Liver (tissue), 9 donors: Measurements from ENCODE around the gene TTLL5. TPM values are rescaled to one million over a fixed set of nuclear protein-coding genes. Genes with fewer than 3 reads are reported as not detected.

Experiments used
- DNase-seq: peaks from one replicate; pipeline ENCODE4 v3.0.0-alpha.2; 2017; ENCODE audit warnings: low spot score
- H3K27ac ChIP-seq, 2 donors: one replicate each; pipeline ENCODE4 v1.7.0; 2013; ENCODE audit warnings: inconsistent platforms in 2 of 2, low read length in 2 of 2, control low read depth in 1 of 2, low read depth in 1 of 2, mild to moderate bottlenecking in 1 of 2
- H3K27me3 ChIP-seq, 4 donors: one replicate each; pipeline versions ENCODE4 v1.6.1 to v1.7.0; 2013; ENCODE audit warnings: low read length in 3 of 4, inconsistent platforms in 1 of 4, mild to moderate bottlenecking in 1 of 4, moderate library complexity in 1 of 4; ENCODE audit not compliant: control insufficient read depth in 4 of 4, insufficient read depth in 4 of 4
- H3K36me3 ChIP-seq, 4 donors: one replicate each; pipeline versions ENCODE4 v1.6.1 to v1.7.0; 2013; ENCODE audit warnings: low read length in 3 of 4, mild to moderate bottlenecking in 3 of 4, low read depth in 1 of 4, moderate library complexity in 1 of 4; ENCODE audit not compliant: control insufficient read depth in 4 of 4, insufficient read depth in 3 of 4
- H3K4me1 ChIP-seq, 4 donors: one replicate each; pipeline versions ENCODE4 v1.6.1 to v1.7.0; 2013; ENCODE audit warnings: low read length in 3 of 4, mild to moderate bottlenecking in 3 of 4, moderate library complexity in 1 of 4; ENCODE audit not compliant: control insufficient read depth in 4 of 4, insufficient read depth in 4 of 4
- H3K4me3 ChIP-seq, 3 donors: one replicate each; pipeline versions ENCODE4 v1.6.1 to v1.7.0; 2013; ENCODE audit warnings: low read length in 3 of 3, control low read depth in 1 of 3, low read depth in 1 of 3, mild to moderate bottlenecking in 1 of 3
- H3K9ac ChIP-seq, 2 donors: one replicate each; pipeline ENCODE4 v1.7.0; 2013; ENCODE audit warnings: low read length in 2 of 2, mild to moderate bottlenecking in 2 of 2, moderate library complexity in 2 of 2, control low read depth in 1 of 2, low read depth in 1 of 2
- H3K9me3 ChIP-seq, 4 donors: one replicate each; pipeline versions ENCODE4 v1.6.1 to v1.7.0; 2013; ENCODE audit warnings: low read length in 3 of 4; ENCODE audit not compliant: control insufficient read depth in 4 of 4
- EGR1 ChIP-seq, 2 donors: IDR thresholded peaks; 2 replicates each; pipeline ENCODE4 v1.6.1; 2016 to 2018; ENCODE audit warnings: antibody characterized with exemption in 2 of 2, low read depth in 2 of 2
- FOXA1 ChIP-seq: IDR thresholded peaks from 2 replicates; pipeline ENCODE4 v1.6.1; 2016; ENCODE audit warnings: antibody characterized with exemption
- GABPA ChIP-seq, 2 donors: IDR thresholded peaks in 1 of 2; conservative IDR thresholded peaks in 1 of 2; 2 replicates each; pipeline ENCODE4 v1.6.1; 2016; ENCODE audit warnings: antibody characterized with exemption in 2 of 2, mild to moderate bottlenecking in 1 of 2, moderate library complexity in 1 of 2
- RAD21 ChIP-seq, 2 donors: IDR thresholded peaks; 2 replicates each; pipeline ENCODE4 v1.6.1; 2016; ENCODE audit warnings: antibody characterized with exemption in 2 of 2, mild to moderate bottlenecking in 2 of 2
- RXRA ChIP-seq, 2 donors: IDR thresholded peaks; 2 replicates each; pipeline ENCODE4 v1.6.1; 2017 to 2018; ENCODE audit warnings: antibody characterized with exemption in 2 of 2, mild to moderate bottlenecking in 1 of 2
- TAF1 ChIP-seq: conservative IDR thresholded peaks from 2 replicates; pipeline ENCODE4 v1.6.1; 2016; ENCODE audit warnings: antibody characterized with exemption, mild to moderate bottlenecking
- YY1 ChIP-seq: IDR thresholded peaks from 2 replicates; pipeline ENCODE4 v1.6.1; 2016; ENCODE audit warnings: antibody characterized with exemption, mild to moderate bottlenecking
- WGBS: extraction: QIAGEN DNeasy Blood & Tissue Kit; methylation state at CpG from one replicate; pipeline ENCODE4 v1.1.7; 2013; 5-methylcytosine and 5-hydroxymethylcytosine counted together
- polyA plus RNA-seq, 2 donors: library from polyadenylated mRNA; stranded (reverse) in 1 of 2; unstranded in 1 of 2; fragments of 200-250 nt in 1 of 2; fragments of >200 nt in 1 of 2; fragmentation: Nextera tagmentation in 1 of 2; extraction: Ambion mirVana in 1 of 2; gene quantifications; one replicate each; pipeline versions ENCODE4 v1.2.1 to v1.2.3, GENCODE V29; 2013 to 2015
- total RNA-seq, 2 donors: library from RNA; depleted of rRNA; stranded (reverse); fragments of >200 nt; gene quantifications; one replicate each; pipeline ENCODE4 v1.2.3, GENCODE V29; 2014
- TF ChIP-seq, protein P1 (sequence below): IDR thresholded peaks from 2 replicates; pipeline ENCODE4 v1.6.1; 2016; ENCODE audit warnings: antibody characterized with exemption
- TF ChIP-seq, protein P2 (sequence below): IDR thresholded peaks from 2 replicates; pipeline ENCODE4 v1.6.1; 2016; ENCODE audit warnings: antibody characterized with exemption
- TF ChIP-seq, protein P3 (sequence below): fragments of 150-350 bp; IDR thresholded peaks from 2 replicates; pipeline ENCODE4 v1.5.1; 2017; ENCODE audit warnings: improper control_type of control experiment, low read depth, low read length; ENCODE audit not compliant: missing input control
- donor health status: healthy.
- donor health status: healthy.
- donor health status: healthy.
- donor health status: healthy.
- donor health status: healthy.

TTLL5 gene
- total and polyA plus RNA-seq, 4 donors: 4.3 to 14.2 (median 9.8) TPM

DNA sequence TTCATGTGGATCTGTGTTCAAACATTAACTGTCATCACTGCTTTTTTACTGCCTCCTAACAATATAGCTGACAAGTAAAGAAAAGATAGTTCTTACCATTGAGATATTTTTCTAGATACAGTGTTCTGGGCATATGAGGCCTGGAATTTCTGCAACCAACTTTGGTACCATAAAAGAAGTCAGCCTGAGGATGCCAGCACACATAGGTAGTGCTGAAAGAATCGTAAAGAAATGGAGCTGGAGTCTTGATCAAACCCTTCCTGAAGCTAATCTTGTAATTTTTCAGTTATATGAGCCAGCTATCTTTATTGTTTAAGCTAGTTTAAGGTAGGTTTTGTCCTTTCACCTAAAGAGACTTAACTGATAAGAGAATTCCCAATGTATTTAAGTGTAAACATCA lies 11.7 kb upstream of the TTLL5 start:
- WGBS: 97% methylated on average over 1 of the region's 1 CpG
- H3K9ac ChIP-seq: no peak overlapping the region
- peak overlapping the region; percentile 79 to 80 for H3K27ac ChIP-seq

DNA sequence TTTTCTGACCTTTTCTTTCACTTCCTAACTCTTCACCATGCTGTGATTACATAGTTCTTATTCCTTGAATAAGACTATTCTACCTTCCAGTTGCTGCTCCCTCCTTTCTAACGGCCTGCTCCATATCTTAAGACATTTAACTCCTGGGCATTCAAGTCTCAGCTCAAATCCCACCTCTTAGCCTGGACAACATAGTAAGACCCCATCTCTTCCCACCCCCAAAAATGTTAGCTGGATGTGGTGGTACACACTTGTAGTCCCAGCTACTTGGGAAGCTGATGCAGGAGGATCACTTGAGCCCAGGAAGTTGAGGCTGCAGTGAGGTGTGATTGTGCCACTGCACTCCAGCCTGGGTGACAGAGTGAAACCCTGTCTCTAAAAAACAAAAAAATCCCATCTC lies 11.3 kb upstream of the TTLL5 start:
- Histone ChIP-seq H3K27ac (peak overlapping the region; percentile 79 to 80), H3K36me3 (peaks cover 1 to 20% (median 12%) of the 10 kb centered on the region in 4 donors), H3K9me3 (no peaks in the 10 kb centered on the region), H3K27me3 (no peaks in the 10 kb centered on the region), H3K4me1 (peaks cover 16 to 65% (median 50%) of the 10 kb centered on the region in 4 donors), H3K4me3 (no peak overlapping the region), H3K9ac (no peak overlapping the region)
- TF ChIP-seq, protein P1, sequence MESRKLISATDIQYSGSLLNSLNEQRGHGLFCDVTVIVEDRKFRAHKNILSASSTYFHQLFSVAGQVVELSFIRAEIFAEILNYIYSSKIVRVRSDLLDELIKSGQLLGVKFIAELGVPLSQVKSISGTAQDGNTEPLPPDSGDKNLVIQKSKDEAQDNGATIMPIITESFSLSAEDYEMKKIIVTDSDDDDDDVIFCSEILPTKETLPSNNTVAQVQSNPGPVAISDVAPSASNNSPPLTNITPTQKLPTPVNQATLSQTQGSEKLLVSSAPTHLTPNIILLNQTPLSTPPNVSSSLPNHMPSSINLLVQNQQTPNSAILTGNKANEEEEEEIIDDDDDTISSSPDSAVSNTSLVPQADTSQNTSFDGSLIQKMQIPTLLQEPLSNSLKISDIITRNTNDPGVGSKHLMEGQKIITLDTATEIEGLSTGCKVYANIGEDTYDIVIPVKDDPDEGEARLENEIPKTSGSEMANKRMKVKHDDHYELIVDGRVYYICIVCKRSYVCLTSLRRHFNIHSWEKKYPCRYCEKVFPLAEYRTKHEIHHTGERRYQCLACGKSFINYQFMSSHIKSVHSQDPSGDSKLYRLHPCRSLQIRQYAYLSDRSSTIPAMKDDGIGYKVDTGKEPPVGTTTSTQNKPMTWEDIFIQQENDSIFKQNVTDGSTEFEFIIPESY: no peak
- TF ChIP-seq, protein P2, sequence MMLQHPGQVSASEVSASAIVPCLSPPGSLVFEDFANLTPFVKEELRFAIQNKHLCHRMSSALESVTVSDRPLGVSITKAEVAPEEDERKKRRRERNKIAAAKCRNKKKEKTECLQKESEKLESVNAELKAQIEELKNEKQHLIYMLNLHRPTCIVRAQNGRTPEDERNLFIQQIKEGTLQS: no peak
- DNase-seq: no peak
- 99% methylated on average over 1 of the region's 1 CpG for WGBS

More for the DNA sequence above, 11.7 kb upstream of the TTLL5 start:
- H3K27me3 ChIP-seq: no peaks in the 10 kb centered on the region
- H3K4me1 ChIP-seq: peaks cover 16 to 65% (median 50%) of the 10 kb centered on the region in 4 donors
- no peaks in the 10 kb centered on the region for H3K9me3 ChIP-seq
- no peak for DNase-seq
- no peak overlapping the region for H3K4me3 ChIP-seq
- TF ChIP-seq RAD21 (IDR thresholded peaks at IDR 0.05): no peak
- no peak for TF ChIP-seq RXRA (IDR thresholded peaks at IDR 0.05)
- TF ChIP-seq, protein P3, sequence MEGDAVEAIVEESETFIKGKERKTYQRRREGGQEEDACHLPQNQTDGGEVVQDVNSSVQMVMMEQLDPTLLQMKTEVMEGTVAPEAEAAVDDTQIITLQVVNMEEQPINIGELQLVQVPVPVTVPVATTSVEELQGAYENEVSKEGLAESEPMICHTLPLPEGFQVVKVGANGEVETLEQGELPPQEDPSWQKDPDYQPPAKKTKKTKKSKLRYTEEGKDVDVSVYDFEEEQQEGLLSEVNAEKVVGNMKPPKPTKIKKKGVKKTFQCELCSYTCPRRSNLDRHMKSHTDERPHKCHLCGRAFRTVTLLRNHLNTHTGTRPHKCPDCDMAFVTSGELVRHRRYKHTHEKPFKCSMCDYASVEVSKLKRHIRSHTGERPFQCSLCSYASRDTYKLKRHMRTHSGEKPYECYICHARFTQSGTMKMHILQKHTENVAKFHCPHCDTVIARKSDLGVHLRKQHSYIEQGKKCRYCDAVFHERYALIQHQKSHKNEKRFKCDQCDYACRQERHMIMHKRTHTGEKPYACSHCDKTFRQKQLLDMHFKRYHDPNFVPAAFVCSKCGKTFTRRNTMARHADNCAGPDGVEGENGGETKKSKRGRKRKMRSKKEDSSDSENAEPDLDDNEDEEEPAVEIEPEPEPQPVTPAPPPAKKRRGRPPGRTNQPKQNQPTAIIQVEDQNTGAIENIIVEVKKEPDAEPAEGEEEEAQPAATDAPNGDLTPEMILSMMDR: no peak
- TF ChIP-seq YY1: no peak
- TF ChIP-seq FOXA1: no peak
- TF ChIP-seq TAF1: no peak
- TF ChIP-seq, protein P1: no peak
- TF ChIP-seq EGR1 (IDR thresholded peaks at IDR 0.05; ENCODE audit: low read depth in 2 of 2): no peak
- TF ChIP-seq GABPA (IDR thresholded peaks at IDR 0.05 in 1 of 2, conservative IDR thresholded peaks at IDR 0.05 in 1 of 2): no peak
- H3K36me3 ChIP-seq: peaks cover 1 to 16% (median 9%) of the 10 kb centered on the region in 4 donors
